H9 (cell line): ENCODE data around the gene POLD1. TPM values are rescaled to one million over a fixed set of nuclear protein-coding genes. Genes with fewer than 3 reads are reported as not detected.

Source experiments
- DNase-seq: peaks from one replicate; pipeline ENCODE4 v3.0.0-alpha.2; 2017
- H2AFZ ChIP-seq: one replicate; pipeline ENCODE4 v1.6.1; 2013; ENCODE audit warnings: mild to moderate bottlenecking, low read length, control low read depth, moderate library complexity
- H2AK5ac ChIP-seq: 2 replicates; pipeline ENCODE4 v1.6.1; 2013; ENCODE audit warnings: low read length, control low read depth, mixed read lengths; ENCODE audit not compliant: insufficient read length
- H2BK120ac ChIP-seq: one replicate; pipeline ENCODE4 v1.6.1; 2013; ENCODE audit warnings: low read depth, mild to moderate bottlenecking, low read length, control low read depth, inconsistent platforms; ENCODE audit not compliant: poor library complexity, severe bottlenecking
- H2BK12ac ChIP-seq: 2 replicates; pipeline ENCODE4 v1.6.1; 2013; ENCODE audit warnings: low read length, control low read depth, mixed read lengths, low read depth; ENCODE audit not compliant: insufficient read length
- H2BK15ac ChIP-seq: 2 replicates; pipeline ENCODE4 v1.6.1; 2013; ENCODE audit warnings: low read depth, low read length, control low read depth
- H2BK20ac ChIP-seq: one replicate; pipeline ENCODE4 v1.6.1; 2013; ENCODE audit warnings: low read depth, mild to moderate bottlenecking, low read length, control low read depth, inconsistent platforms; ENCODE audit not compliant: poor library complexity, severe bottlenecking
- H2BK5ac ChIP-seq: 2 replicates; pipeline ENCODE4 v1.6.1; 2013; ENCODE audit warnings: low read length, control low read depth, mixed read lengths; ENCODE audit not compliant: insufficient read length
- H3K14ac ChIP-seq: 2 replicates; pipeline ENCODE4 v1.6.1; 2013; ENCODE audit warnings: low read length, control low read depth; ENCODE audit not compliant: insufficient read depth
- H3K18ac ChIP-seq: 2 replicates; pipeline ENCODE4 v1.6.1; 2013; ENCODE audit warnings: low read depth, mild to moderate bottlenecking, mixed read lengths, low read length, control low read depth; ENCODE audit not compliant: insufficient read length
- H3K23ac ChIP-seq: 2 replicates; pipeline ENCODE4 v1.6.1; 2013; ENCODE audit warnings: low read length, control low read depth, mixed read lengths, low read depth; ENCODE audit not compliant: insufficient read length
- H3K23me2 ChIP-seq: 2 replicates; pipeline ENCODE4 v1.6.1; 2013; ENCODE audit warnings: low read depth, mild to moderate bottlenecking, mixed read lengths, low read length, control low read depth; ENCODE audit not compliant: insufficient read length, poor library complexity, severe bottlenecking
- H3K27ac ChIP-seq: 2 replicates; pipeline ENCODE4 v1.5.1; 2013; ENCODE audit warnings: low read length, control low read depth, mixed read lengths, low read depth; ENCODE audit not compliant: insufficient read length
- H3K27me3 ChIP-seq: 2 replicates; pipeline ENCODE4 v1.6.1; 2013; ENCODE audit warnings: low read length, control low read depth, inconsistent platforms; ENCODE audit not compliant: insufficient read depth
- H3K4ac ChIP-seq: 2 replicates; pipeline ENCODE4 v1.6.1; 2013; ENCODE audit warnings: low read depth, mild to moderate bottlenecking, control low read depth, inconsistent platforms, low read length, moderate library complexity
- H3K4me1 ChIP-seq: 2 replicates; pipeline ENCODE4 v1.6.1; 2013; ENCODE audit warnings: low read length, control low read depth, inconsistent platforms; ENCODE audit not compliant: insufficient read depth
- H3K4me2 ChIP-seq: 2 replicates; pipeline ENCODE4 v1.6.1; 2013; ENCODE audit warnings: low read length, control low read depth, mixed read lengths; ENCODE audit not compliant: insufficient read length, insufficient read depth
- H3K56ac ChIP-seq: 2 replicates; pipeline ENCODE4 v1.6.1; 2013; ENCODE audit warnings: low read depth, mild to moderate bottlenecking, mixed read lengths, low read length, control low read depth; ENCODE audit not compliant: insufficient read length
- H3K79me1 ChIP-seq: 2 replicates; pipeline ENCODE4 v1.6.1; 2013; ENCODE audit warnings: low read depth, mild to moderate bottlenecking, moderate library complexity, low read length, control low read depth, inconsistent platforms; ENCODE audit not compliant: insufficient read depth, poor library complexity, severe bottlenecking
- H3K79me2 ChIP-seq: 2 replicates; pipeline ENCODE4 v1.6.1; 2013; ENCODE audit warnings: low read length, control low read depth, inconsistent platforms; ENCODE audit not compliant: insufficient read depth
- H3K9ac ChIP-seq: 2 replicates; pipeline ENCODE4 v1.6.1; 2013; ENCODE audit warnings: low read length, control low read depth, mixed read lengths; ENCODE audit not compliant: insufficient read length; ENCODE audit errors: extremely low read depth
- H3K9me3 ChIP-seq: one replicate; pipeline ENCODE4 v1.6.1; 2013; ENCODE audit warnings: low read depth, low read length, inconsistent platforms; ENCODE audit not compliant: control insufficient read depth
- H3T11ph ChIP-seq: one replicate; pipeline ENCODE4 v1.6.1; 2013; ENCODE audit warnings: mild to moderate bottlenecking, low read length, control low read depth, inconsistent platforms
- H4K20me1 ChIP-seq: one replicate; pipeline ENCODE4 v1.6.1; 2013; ENCODE audit not compliant: control insufficient read depth, insufficient read length, insufficient read depth
- H4K5ac ChIP-seq: 2 replicates; pipeline ENCODE4 v1.6.1; 2013; ENCODE audit warnings: low read depth, mild to moderate bottlenecking, mixed read lengths, low read length, control low read depth; ENCODE audit not compliant: insufficient read length
- H4K8ac ChIP-seq: replicated peaks from 2 replicates; pipeline ENCODE4 v1.6.1; 2013; ENCODE audit warnings: low read length, control low read depth, mixed read lengths, low read depth; ENCODE audit not compliant: insufficient read length
- H4K91ac ChIP-seq: 2 replicates; pipeline ENCODE4 v1.6.1; 2013; ENCODE audit warnings: low read depth, mild to moderate bottlenecking, moderate library complexity, mixed read lengths, low read length, control low read depth; ENCODE audit not compliant: insufficient read length
- H3K27ac Mint-ChIP-seq, 3 experiments: 2 replicates in 2 of 3; 3 replicates in 1 of 3; pipeline ENCODE4 v1.8.0; 2020 to 2021; ENCODE audit warnings: mixed read lengths in 3 of 3, mild to moderate bottlenecking in 1 of 3, moderate library complexity in 1 of 3
- H3K27me3 Mint-ChIP-seq: 2 replicates; pipeline ENCODE4 v1.8.0; 2021; ENCODE audit warnings: low read depth, mild to moderate bottlenecking, moderate library complexity, mixed read lengths
- H3K36me3 Mint-ChIP-seq, 3 experiments: 2 replicates in 2 of 3; 3 replicates in 1 of 3; pipeline ENCODE4 v1.8.0; 2020 to 2021; ENCODE audit warnings: low read depth in 3 of 3, mixed read lengths in 3 of 3; ENCODE audit not compliant: insufficient read depth in 1 of 3
- H3K4me1 Mint-ChIP-seq, 2 experiments: 2 replicates each; pipeline ENCODE4 v1.8.0; 2020; ENCODE audit warnings: mixed read lengths in 2 of 2
- H3K4me3 Mint-ChIP-seq, 2 experiments: 2 replicates in 1 of 2; 3 replicates in 1 of 2; pipeline ENCODE4 v1.8.0; 2020 to 2021; ENCODE audit warnings: mild to moderate bottlenecking in 2 of 2, mixed read lengths in 2 of 2, moderate library complexity in 1 of 2
- H3K9me3 Mint-ChIP-seq, 2 experiments: 2 replicates in 1 of 2; 3 replicates in 1 of 2; pipeline ENCODE4 v1.8.0; 2020; ENCODE audit warnings: mild to moderate bottlenecking in 2 of 2, mixed read lengths in 2 of 2, moderate library complexity in 1 of 2
- CTCF ChIP-seq: fragments of 200-600 bp; sonication (generic); conservative IDR thresholded peaks from 3 replicates; pipeline ENCODE4 v1.8.0; 2021; ENCODE audit warnings: antibody characterized with exemption, mild to moderate bottlenecking
- WGBS: extraction: QIAGEN DNeasy Blood & Tissue Kit; methylation state at CpG from one replicate; pipeline ENCODE4 v1.1.7; 2013; ENCODE audit warnings: missing lambda C conversion rate, low lambda C conversion rate, mixed read lengths; ENCODE audit not compliant: insufficient read length; ENCODE audit errors: extremely low coverage; 5-methylcytosine and 5-hydroxymethylcytosine counted together
- total RNA-seq: library from RNA; stranded (reverse); gene quantifications from 2 replicates; pipeline ENCODE4 v1.2.1, GENCODE V29; 2021

POLD1 gene
- total RNA-seq, 1 experiment from 2014 or later, result 165 TPM

DNA sequence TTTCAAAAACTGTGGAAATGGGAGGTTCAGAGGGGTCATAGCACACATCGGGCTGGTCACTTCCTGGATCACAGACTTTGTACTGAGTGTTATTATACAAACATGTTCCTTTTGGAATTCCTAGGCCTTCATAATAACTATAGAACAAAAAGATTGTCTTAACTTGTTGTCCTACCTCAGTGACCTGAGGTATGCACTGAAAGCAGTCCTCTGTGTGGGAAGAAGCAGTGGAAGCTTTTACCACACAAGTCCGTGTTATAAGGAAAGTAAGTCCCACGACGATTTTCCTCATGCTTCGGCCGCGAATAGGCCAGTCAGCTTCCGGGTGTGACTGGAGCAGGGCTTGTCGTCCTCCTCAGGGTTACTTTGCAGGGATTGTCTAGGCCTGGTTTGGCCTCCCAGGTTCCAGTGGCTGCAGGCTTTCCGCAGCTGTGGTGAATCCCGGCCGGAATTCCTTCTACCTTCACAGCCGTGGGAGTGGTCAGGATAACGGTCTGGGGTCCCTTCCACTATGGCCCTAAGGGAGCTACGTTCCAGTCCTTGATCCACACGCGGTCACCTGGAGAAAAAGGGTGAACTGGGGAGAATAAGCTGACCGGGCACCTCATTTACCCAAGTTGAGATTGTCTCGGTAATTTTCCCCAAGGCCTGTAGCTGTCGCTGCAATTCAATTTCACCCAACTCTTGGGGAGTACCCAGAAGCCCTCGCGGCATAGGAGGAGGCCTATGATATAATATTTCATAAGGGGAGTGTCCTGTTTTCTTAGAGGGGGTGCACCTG lies 34.7 kb upstream of the POLD1 start:
- Histone ChIP-seq H4K91ac (no peak overlapping the region), H3K4ac (no peak overlapping the region), H3K27ac (no peak overlapping the region), H3K79me2 (no peaks in the 10 kb centered on the region), H3K56ac (no peak overlapping the region), H4K8ac (no peak overlapping the region), H2AK5ac (no peak overlapping the region), H3K9me3 (no peaks in the 10 kb centered on the region), H3K4me2 (no peak overlapping the region), H2AFZ (no peak overlapping the region), H3K18ac (no peak overlapping the region), H2BK5ac (no peak overlapping the region), H3K4me1 (no peaks in the 10 kb centered on the region), H3T11ph (no peak overlapping the region), H3K23me2 (no peaks in the 10 kb centered on the region), H3K9ac (no peak overlapping the region), H3K79me1 (no peaks in the 10 kb centered on the region), H2BK15ac (no peak overlapping the region), H4K20me1 (no peaks in the 10 kb centered on the region), H3K27me3 (no peaks in the 10 kb centered on the region), H4K5ac (no peak overlapping the region), H3K14ac (no peak overlapping the region; the same call in 1 of the 2 replicates), H3K23ac (no peak overlapping the region), H2BK20ac (no peak overlapping the region), H2BK12ac (no peak overlapping the region), H2BK120ac (no peak overlapping the region)
- Mint-ChIP-seq H3K27ac (no peak overlapping the region), H3K36me3 (peaks cover 5 to 12% (median 6%) of the 10 kb centered on the region in 3 experiments; a peak in 6 of 7 replicates), H3K4me3 (no peak overlapping the region), H3K27me3 (no peaks in the 10 kb centered on the region; the same call in 1 of the 2 replicates), H3K9me3 (peaks cover 0 to 5% of the 10 kb centered on the region in 2 experiments; a peak in 3 of 5 replicates), H3K4me1 (no peaks in the 10 kb centered on the region)
- no CpG with 5 or more reads among the region's 22 CpGs for WGBS
- no peak for DNase-seq
- no peak; the same call in 2 of the 3 replicates for TF ChIP-seq CTCF
